Inflammatory macrophage treated with lipopolysaccharide for 1 hour (primary cell): Measurements from ENCODE around the gene IFNGR1.
"Not testable (repeated sequence)": the region's sequence is repeated elsewhere in the genome, so short reads cannot be mapped to it uniquely, and the experiment has no call there.

Experiments
- DNase-seq, 2 donors: peaks; one replicate each; pipeline ENCODE4 v3.0.0-alpha.2; 2020 to 2022

Gene IFNGR1

GRCh38 chr6:137218917-137219663, at the start of gene IFNGR1:
IFNGR1 (minus strand) TSS chr6:137219385; CDS start chr6:137219327, 58 bp downstream.
- DNase-seq, result peak; percentile 97

DNA sequence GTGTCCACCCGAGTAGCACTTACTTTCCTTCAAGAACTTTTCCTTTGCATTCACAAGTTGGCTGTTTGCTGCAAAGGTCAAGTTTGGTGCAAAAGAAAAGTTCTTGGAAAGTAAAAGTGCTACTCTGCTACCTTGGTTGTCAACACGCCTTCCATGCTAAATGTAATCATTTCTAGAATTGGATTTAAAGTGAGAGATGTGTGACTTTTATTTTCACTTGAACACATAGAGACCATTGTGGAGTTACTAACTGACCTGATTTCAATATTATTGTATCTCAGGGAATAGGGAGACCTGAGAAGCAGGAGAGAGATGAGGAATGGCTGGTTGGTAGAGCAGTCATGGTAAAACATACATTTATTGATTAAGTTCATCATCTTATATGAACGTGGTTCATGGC, 49.7 kb upstream of the IFNGR1 start:
- DNase-seq, result no peak

GRCh38 chr6:137266309-137266586, 47.1 kb upstream of the IFNGR1 start:
- DNase-seq, result no peak

DNA sequence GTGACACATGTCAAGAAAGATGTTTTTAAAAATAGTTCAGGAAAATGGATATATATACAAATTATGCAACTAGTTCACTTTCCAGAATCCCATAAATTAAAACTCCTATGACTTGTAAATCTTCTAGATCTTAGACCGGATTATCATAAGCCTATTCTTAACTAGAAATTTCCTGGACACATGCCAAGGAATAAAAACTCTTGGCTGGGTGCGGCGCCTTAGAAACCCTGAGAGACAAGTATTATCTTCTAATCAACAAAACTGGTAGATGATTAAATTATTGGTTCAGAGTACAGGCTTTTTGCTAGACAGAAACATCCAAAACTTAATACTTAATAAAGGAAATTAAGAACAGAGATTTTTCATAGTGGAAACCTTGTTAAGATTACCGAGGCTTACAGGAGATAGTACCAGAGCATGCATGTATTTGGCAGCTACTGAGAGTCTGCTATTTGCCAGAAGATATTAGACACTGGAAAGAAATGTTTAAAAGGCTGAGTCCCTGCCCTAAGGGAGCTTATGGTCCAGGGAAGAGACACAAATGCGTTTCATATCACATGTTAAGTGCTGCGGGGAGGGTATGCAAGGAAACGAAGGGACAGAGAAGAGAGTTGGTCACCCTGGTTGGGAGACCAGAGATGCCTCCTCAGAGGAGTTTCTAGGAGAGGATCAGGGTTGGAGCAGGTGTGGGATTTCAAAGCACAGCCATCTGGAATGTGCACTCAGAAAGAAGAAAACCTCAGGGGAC, 46.5 kb upstream of the IFNGR1 start:
- DNase-seq, result no peak

DNA sequence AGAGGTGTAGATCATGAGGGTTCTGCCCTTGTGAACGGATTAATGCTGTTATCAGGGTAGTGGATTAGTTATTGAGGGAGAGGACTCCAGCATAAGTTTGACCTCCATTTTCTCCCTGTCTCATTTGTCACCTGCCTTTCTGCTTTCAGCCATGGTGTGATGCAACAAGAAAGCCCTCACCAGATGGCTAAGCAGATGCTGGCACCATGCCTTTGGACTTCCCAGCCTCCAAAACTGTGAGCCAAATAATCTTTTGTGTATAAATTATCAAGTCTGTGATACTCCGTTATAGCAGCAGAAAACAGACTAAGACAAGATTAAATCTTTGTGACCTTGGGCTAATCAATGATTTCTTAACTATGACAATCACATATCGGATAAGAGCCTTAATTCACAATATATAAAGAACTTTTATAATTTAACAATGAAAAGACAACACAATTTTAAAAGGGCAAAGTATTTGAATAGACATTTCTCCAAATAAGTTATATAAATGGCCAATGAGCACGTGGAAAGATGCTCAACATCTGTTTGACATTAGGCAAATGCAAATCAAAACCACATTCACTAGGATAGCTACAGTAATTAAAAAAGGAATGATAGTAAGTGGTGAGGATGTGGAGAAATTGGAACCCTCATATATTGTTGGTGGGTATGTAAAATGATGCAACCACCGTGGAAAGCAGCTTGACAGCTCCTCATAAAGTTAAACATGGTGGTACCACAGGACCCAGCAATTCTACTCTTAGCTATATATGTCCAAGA, 45.3 kb upstream of the IFNGR1 start:
- DNase-seq, result no peak

DNA sequence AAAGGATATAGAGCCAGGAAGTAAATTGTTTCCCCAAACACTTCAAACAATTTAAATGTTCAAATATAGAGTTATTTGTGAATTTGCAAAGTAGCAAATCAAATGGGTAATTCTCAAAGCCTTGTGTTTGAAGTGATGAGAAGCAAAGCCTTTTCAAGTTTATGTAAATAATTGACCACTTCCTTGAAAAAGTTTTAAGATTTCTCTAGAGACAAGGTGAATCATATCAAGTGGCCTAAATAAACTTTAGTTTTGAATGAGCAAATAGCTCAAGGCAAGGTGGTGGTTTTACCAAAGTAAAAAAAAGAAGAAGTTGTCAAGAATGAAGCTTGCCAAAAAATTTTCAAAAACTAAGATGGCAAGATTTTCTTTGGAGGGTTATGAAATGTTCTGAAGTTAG, 42.6 kb upstream of the IFNGR1 start:
- DNase-seq, result no peak

- no peak for DNase-seq
Measured at GRCh38 chr6:137261361-137261760, 42.2 kb upstream of the IFNGR1 start.

GRCh38 chr6:137260217-137260616, 41.0 kb upstream of the IFNGR1 start:
- DNase-seq, result no peak

DNA sequence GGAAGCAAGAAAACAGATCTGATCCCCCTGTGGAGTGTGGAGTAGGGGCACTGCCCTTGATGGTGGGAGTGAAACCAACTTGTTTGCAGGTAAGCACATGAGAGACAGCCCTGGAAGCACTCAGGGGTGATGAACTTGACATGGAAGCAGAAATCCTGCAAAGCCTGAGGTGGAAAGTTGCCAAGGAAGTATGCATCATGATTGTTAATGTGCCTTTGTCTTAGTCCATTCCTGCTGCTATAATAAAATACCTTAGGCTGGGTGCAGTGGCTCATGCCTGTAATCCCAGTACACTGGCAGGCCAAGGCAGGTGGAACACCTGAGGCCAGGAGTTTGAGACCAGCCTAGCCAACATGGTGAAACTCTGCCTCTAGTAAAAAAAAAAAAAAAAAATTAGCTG, 40.2 kb upstream of the IFNGR1 start:
- no peak for DNase-seq

DNA sequence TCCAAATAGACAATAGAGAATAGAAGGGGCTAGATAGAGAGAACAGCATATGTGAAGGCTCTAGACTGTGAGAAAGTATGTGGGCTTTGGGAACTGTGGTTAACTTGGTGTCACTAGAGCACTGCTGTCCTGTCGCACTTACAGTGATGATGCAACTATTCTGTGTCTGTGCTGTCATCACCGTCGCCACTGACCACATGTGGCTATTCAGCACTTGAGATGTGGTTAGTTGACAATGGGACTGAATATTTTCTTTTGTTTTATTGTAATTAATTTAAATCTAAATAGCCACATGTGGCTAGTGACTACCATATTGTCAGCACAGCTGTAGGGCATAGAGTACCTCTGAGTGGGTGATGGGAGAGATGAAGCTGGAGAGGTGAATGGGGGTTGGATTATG, 39.0 kb upstream of the IFNGR1 start:
- peak; percentile 62 to 71 for DNase-seq

GRCh38 chr6:137256350-137257103, 37.3 kb upstream of the IFNGR1 start:
- DNase-seq, result no peak

GRCh38 chr6:137254966-137255365, 35.8 kb upstream of the IFNGR1 start:
- no peak for DNase-seq

GRCh38 chr6:137254430-137254829, 35.2 kb upstream of the IFNGR1 start:
- DNase-seq, result not testable (repeated sequence)

DNA sequence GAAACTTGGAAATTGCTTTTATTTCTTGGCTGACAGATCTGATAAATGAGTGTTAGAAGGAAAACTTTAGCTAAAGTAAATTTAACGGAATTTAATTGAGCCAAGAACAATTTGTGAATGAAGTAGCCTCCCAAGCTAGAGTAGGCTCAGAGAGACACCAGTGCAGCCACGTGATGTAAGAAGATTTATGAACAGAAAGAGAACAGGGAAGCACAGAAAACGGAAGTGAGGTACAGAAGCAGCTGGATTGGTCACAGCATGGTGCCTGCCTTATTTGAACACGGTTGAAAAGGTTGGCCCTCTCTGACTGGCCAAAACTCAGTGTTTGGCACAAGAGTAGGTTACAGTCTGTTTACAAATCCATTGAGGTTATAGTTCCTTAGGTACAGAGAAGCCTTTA, 29.5 kb upstream of the IFNGR1 start:
- peak in 1 of 2 donors; percentile 69 for DNase-seq

- no peak for DNase-seq
Measured at GRCh38 chr6:137247724-137248123, 28.5 kb upstream of the IFNGR1 start.

DNA sequence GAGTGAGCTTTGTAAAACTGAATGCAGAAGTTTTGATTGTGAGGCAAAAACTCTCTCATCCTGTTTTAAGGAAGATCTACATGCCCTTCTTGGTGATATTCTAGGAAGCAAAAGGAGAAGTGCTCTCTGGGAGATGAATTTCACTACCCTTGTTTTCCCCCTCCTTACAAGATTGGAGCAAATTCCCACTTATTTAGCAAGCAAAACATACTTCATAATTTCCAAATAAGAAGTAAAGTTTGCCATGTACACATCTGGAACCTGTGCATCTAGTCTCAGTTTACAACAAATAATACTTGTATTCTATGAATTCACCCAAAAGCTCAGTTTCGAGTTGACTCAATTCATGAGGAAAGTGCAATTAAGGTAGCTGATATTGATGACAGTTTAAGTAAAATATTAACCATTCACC, 27.6 kb upstream of the IFNGR1 start:
- peak; percentile 57 to 58 for DNase-seq

DNA sequence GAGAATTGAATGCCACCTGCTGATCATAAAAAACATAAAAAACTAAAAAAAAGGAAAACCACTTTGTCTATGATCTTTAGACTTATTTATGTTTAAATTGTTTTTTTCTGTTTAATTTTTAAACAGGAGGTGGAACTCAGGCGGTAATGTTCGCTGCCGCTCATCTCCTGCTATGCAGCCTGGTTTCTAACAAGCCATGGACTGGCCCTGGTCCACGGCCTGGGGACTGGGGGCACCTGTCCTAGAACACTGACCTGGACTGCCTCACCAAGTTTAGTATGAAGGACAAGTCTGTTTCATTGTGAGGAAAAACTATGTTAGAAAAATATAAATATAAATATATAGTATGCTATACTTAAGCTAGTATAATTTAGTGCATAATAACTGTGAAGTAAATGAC, 27.0 kb upstream of the IFNGR1 start:
- no peak for DNase-seq

DNA sequence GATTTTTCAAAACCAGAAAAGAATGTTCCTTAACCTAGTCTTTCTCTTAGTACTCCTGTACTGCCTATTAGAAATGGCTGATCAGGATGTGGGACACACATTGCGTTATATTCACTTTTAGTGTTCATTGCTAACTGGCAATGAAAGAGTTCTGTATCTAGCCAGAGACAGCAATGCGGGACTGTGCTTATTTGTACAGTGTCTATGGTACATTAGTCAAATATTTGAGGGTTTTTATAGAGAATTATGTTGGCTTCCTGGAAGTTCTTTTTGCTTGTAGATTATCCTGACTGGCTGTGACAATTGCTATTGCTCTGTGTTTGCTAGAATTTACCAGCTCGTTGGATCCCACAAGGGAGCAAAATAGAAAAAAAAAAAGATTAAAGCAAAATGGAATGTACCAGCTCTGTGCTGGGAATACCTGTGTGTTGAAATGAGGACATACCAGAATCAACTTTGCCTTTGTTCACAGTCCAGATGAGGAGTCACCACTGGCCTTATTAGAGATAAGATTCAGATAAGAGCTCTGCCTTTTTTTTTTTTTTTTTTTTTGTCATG, 22.4 kb upstream of the IFNGR1 start:
- DNase-seq, result no peak

- DNase-seq, result peak; percentile 85 to 99
Measured at GRCh38 chr6:137240168-137240567, 21.0 kb upstream of the IFNGR1 start.

- peak; percentile 78 to 88 for DNase-seq
Measured at GRCh38 chr6:137237413-137238170, 18.4 kb upstream of the IFNGR1 start.

DNA sequence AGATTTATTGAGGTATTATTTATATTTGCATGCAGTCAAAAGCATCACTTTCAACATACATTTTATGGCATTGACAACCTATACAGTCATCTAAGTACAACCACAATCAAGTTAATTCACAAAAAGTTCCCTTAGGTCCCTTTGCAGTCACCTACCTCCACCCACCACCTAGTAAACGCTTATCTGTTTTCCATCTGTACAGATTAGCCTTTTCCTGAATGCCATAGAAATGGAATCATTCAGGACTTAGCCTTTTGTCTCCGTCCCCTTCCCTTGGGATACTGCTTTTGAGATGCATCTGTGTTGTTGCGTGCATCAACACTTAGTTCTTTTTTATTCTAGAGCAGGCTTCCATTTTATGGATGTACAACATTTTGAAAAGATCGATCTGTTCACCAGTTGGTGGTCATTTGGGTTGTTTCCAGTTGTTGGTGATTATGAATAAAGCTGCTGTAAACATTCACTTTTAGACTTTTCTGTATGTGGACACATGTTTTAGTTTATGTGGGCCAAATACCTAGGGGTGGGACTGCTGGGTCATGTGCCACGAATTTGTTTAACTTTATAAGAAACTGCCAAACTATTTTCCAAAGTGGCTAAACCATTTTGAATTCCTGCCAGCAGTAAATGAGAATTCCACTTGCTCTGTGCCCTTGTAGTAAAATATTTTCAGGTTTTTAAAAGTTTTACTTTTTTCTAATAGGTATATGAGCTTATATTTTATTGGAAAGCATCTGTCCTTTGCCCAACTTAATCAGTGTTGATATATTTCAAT, 17.6 kb upstream of the IFNGR1 start:
- DNase-seq, result no peak
